Epithelial cell of proximal tubule (primary cell): Measurements from ENCODE around the gene ZSCAN20. TPM values are rescaled to one million over a fixed set of nuclear protein-coding genes. Genes with fewer than 3 reads are reported as not detected.
"Not testable (repeated sequence)": the region's sequence is repeated elsewhere in the genome, so short reads cannot be mapped to it uniquely, and the experiment has no call there.

ENCODE experiments used
- DNase-seq: peaks from one replicate; pipeline ENCODE4 v3.0.0-alpha.2; 2011; ENCODE audit warnings: low read depth
- H3K4me3 ChIP-seq: 2 replicates; pipeline ENCODE4 v1.5.1; 2011; ENCODE audit warnings: low read depth, mild to moderate bottlenecking, low read length
- CTCF ChIP-seq: conservative IDR thresholded peaks from 2 replicates; pipeline ENCODE4 v1.5.1; 2012; ENCODE audit warnings: low read depth, mild to moderate bottlenecking, low read length
- total RNA-seq: library from RNA; depleted of rRNA; stranded (reverse); fragments of >200 nt; gene quantifications from 2 replicates; pipeline ENCODE4 v1.2.3, GENCODE V29; 2015

Gene ZSCAN20
- total RNA-seq, 1 donor from 2014 or later = 4.0 TPM

- no peak for DNase-seq
- no peak for TF ChIP-seq CTCF
Measured at GRCh38 chr1:33501309-33501708, 28.9 kb downstream of the ZSCAN20 start.

GRCh38 chr1:33501774-33502173 is 29.3 kb downstream of the ZSCAN20 start:
- H3K4me3 ChIP-seq = no peak overlapping the region
- no peak for TF ChIP-seq CTCF
- DNase-seq = no peak

More at GRCh38 chr1:33501309-33501708, 28.9 kb downstream of the ZSCAN20 start:
- no peak overlapping the region for H3K4me3 ChIP-seq

- no peak for DNase-seq
- H3K4me3 ChIP-seq = no peak overlapping the region
- TF ChIP-seq CTCF = no peak
Measured at GRCh38 chr1:33502726-33503125, 30.3 kb downstream of the ZSCAN20 start.

GRCh38 chr1:33503506-33503905 is 31.1 kb downstream of the ZSCAN20 start:
- TF ChIP-seq CTCF = no peak
- H3K4me3 ChIP-seq = no peak overlapping the region
- DNase-seq = no peak

GRCh38 chr1:33507661-33508060 is 35.2 kb downstream of the ZSCAN20 start:
- H3K4me3 ChIP-seq = no peak overlapping the region
- DNase-seq = no peak
- TF ChIP-seq CTCF = no peak

GRCh38 chr1:33508151-33508550 is 35.7 kb downstream of the ZSCAN20 start:
- no peak overlapping the region for H3K4me3 ChIP-seq
- TF ChIP-seq CTCF = no peak
- no peak for DNase-seq

GRCh38 chr1:33509276-33509675 is 36.8 kb downstream of the ZSCAN20 start:
- not testable (repeated sequence) for H3K4me3 ChIP-seq, DNase-seq
